GM12878 (cell line): Measurements from ENCODE around the gene SPPL3.

Source experiments
- BHLHE40 ChIP-seq, 2 experiments: fragments of 450-650 bp in 1 of 2; IDR thresholded peaks; 2 replicates each; pipeline ENCODE4 v1.6.1; 2011 to 2017; ENCODE audit warnings: low read depth in 2 of 2, borderline replicate concordance in 1 of 2, improper control_type of control experiment in 1 of 2, low read length in 1 of 2, mild to moderate bottlenecking in 1 of 2
- CEBPB ChIP-seq, 2 experiments: fragments of 150-350 bp in 1 of 2; IDR thresholded peaks; 2 replicates each; pipeline ENCODE4 v1.6.1; 2012 to 2014; ENCODE audit warnings: low read depth in 2 of 2, low read length in 2 of 2, borderline replicate concordance in 1 of 2, inconsistent platforms in 1 of 2
- CREB1 ChIP-seq: IDR thresholded peaks from 2 replicates; pipeline ENCODE4 v1.6.1; 2012; ENCODE audit warnings: low read depth, mild to moderate bottlenecking, inconsistent platforms
- POLR2A ChIP-seq: IDR thresholded peaks from 2 replicates; pipeline ENCODE4 v1.6.1; 2011; ENCODE audit warnings: low read depth, mild to moderate bottlenecking, low read length
- RCOR1 ChIP-seq: conservative IDR thresholded peaks from 2 replicates; pipeline ENCODE4 v1.6.1; 2012; ENCODE audit warnings: low read depth, low read length, improper control_type of control experiment
- SIN3A ChIP-seq: IDR thresholded peaks from 2 replicates; pipeline ENCODE4 v1.6.1; 2012; ENCODE audit warnings: low read depth, low read length, improper control_type of control experiment
- SREBF2 ChIP-seq: IDR thresholded peaks from 2 replicates; pipeline ENCODE4 v1.6.1; 2012; ENCODE audit warnings: mild to moderate bottlenecking, low read length
- TAF1 ChIP-seq: IDR thresholded peaks from 2 replicates; pipeline ENCODE4 v1.6.1; 2011; ENCODE audit warnings: mild to moderate bottlenecking, low read depth, low read length, borderline replicate concordance
- ZNF274 ChIP-seq: IDR thresholded peaks from one replicate; pipeline ENCODE4 v1.8.0; 2011; ENCODE audit not compliant: insufficient read length, insufficient read depth
- TF ChIP-seq, protein P1 (sequence below): fragments of 450-650 bp; IDR thresholded peaks from 2 replicates; pipeline ENCODE4 v1.6.1; 2016; ENCODE audit warnings: mild to moderate bottlenecking

DNA sequence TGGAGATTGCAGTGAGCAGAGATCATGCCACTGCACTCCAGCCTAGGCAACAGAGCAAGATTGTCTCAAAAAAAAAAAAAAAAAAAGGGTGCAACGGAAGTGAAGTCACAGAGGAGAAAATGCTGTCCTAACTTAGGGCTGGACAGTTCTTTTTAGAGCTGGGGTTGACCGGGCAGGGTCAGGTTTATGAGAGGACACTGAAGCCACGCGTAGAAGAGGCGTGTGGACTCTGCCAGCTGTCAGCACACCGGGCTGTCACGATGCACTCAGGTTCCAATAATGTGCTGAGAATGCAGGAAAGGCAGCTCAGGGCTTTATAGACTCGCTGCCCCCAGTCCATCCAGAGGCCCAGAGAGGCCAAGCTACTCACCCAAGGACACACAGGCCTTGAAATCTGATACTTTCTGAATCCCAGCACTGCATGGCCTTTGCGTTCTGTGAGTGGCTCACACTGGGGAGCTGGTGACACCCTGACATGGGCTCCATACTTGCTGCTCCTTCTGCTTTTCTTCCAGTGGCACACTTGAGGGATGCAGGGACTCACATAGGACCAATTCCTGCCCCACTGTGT is 28.9 kb upstream of the SPPL3 start:
- TF ChIP-seq CREB1 (no peak), ZNF274 (no peak), CEBPB (IDR thresholded peaks at IDR 0.05; ENCODE audit: borderline replicate concordance in 1 of 2, low read depth in 2 of 2, low read length in 2 of 2) (no peak), TAF1 (no peak), SIN3A (no peak), BHLHE40 (IDR thresholded peaks at IDR 0.05; ENCODE audit: borderline replicate concordance in 1 of 2, low read depth in 2 of 2, low read length in 1 of 2) (no peak), POLR2A (no peak), SREBF2 (no peak), RCOR1 (no peak)
- TF ChIP-seq, protein P1, sequence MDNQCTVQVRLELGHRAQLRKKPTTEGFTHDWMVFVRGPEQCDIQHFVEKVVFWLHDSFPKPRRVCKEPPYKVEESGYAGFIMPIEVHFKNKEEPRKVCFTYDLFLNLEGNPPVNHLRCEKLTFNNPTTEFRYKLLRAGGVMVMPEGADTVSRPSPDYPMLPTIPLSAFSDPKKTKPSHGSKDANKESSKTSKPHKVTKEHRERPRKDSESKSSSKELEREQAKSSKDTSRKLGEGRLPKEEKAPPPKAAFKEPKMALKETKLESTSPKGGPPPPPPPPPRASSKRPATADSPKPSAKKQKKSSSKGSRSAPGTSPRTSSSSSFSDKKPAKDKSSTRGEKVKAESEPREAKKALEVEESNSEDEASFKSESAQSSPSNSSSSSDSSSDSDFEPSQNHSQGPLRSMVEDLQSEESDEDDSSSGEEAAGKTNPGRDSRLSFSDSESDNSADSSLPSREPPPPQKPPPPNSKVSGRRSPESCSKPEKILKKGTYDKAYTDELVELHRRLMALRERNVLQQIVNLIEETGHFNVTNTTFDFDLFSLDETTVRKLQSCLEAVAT: no peak
